H1 (cell line): ENCODE results near the gene STRN4. TPM values are rescaled to one million over a fixed set of nuclear protein-coding genes. Genes with fewer than 3 reads are reported as not detected.

Source experiments
- CTCF ChIA-PET: fragments of 300-600 bp; sonication (Branson Sonifier 250); formaldehyde crosslinking; loops from one replicate; lab custom pipeline; 2021; ENCODE audit not compliant: partially characterized antibody; lab: Charles Lee
- POLR2A ChIA-PET: fragments of 300-600 bp; sonication (Branson Sonifier 250); formaldehyde crosslinking; loops from one replicate; lab custom pipeline; 2021; ENCODE audit warnings: inconsistent platforms; ENCODE audit not compliant: partially characterized antibody; lab: Charles Lee
- DNase-seq, 2 experiments: peaks; one replicate each; pipeline versions ENCODE4 v3.0.0 to v3.0.0-alpha.2; 2010 to 2022; ENCODE audit warnings: low spot score in 2 of 2, low read depth in 1 of 2, mixed read lengths in 1 of 2
- FAIRE-seq: peaks from 2 replicates; lab custom pipeline; 2011; peaks lifted over from hg19 to GRCh38; lab: Jason Lieb, UNC
- H2AFZ ChIP-seq: 2 replicates; pipeline ENCODE4 v1.8.1; 2012; ENCODE audit warnings: low read length, inconsistent platforms
- H2AK5ac ChIP-seq: 2 replicates; pipeline ENCODE4 v1.6.1; 2013; ENCODE audit warnings: low read depth, low read length
- H2BK120ac ChIP-seq: replicated peaks from 2 replicates; pipeline ENCODE3; 2013; ENCODE audit warnings: low read depth, low read length, inconsistent platforms
- H2BK12ac ChIP-seq: 2 replicates; pipeline ENCODE4 v1.6.1; 2013; ENCODE audit warnings: low read depth, low read length
- H2BK15ac ChIP-seq: 2 replicates; pipeline ENCODE4 v1.6.1; 2013; ENCODE audit warnings: low read length
- H2BK20ac ChIP-seq: 2 replicates; pipeline ENCODE4 v1.6.1; 2013; ENCODE audit warnings: low read length
- H2BK5ac ChIP-seq: 2 replicates; pipeline ENCODE4 v1.6.1; 2013; ENCODE audit warnings: low read depth, low read length
- H3K14ac ChIP-seq: 2 replicates; pipeline ENCODE4 v1.6.1; 2013; ENCODE audit warnings: inconsistent platforms; ENCODE audit not compliant: insufficient read length
- H3K18ac ChIP-seq: 2 replicates; pipeline ENCODE4 v1.6.1; 2013; ENCODE audit warnings: low read length; ENCODE audit errors: extremely low read depth
- H3K23ac ChIP-seq: 2 replicates; pipeline ENCODE4 v1.6.1; 2013; ENCODE audit warnings: inconsistent platforms; ENCODE audit not compliant: insufficient read length
- H3K23me2 ChIP-seq: 2 replicates; pipeline ENCODE4 v1.6.1; 2013; ENCODE audit warnings: low read depth, low read length
- H3K27ac ChIP-seq: 2 replicates; pipeline ENCODE4 v1.6.1; 2011; ENCODE audit warnings: low read depth, low read length, inconsistent platforms
- H3K27me3 ChIP-seq, 4 experiments: replicated peaks in 1 of 4; 1 replicate in 1 of 4; 2 replicates in 3 of 4; pipeline versions ENCODE4 v1.6.1 to v1.8.1; 2011 to 2013; ENCODE audit warnings: low read length in 3 of 4, mild to moderate bottlenecking in 3 of 4, inconsistent platforms in 2 of 4, mixed read lengths in 2 of 4, moderate library complexity in 1 of 4; ENCODE audit not compliant: control insufficient read depth in 3 of 4, insufficient read depth in 3 of 4; ENCODE audit errors: extremely low read depth in 1 of 4
- H3K36me3 ChIP-seq, 4 experiments: 2 replicates each; pipeline versions ENCODE4 v1.6.1 to v1.8.1; 2011 to 2013; ENCODE audit warnings: mild to moderate bottlenecking in 4 of 4, low read length in 3 of 4, moderate library complexity in 2 of 4, control low read depth in 1 of 4, inconsistent platforms in 1 of 4; ENCODE audit not compliant: insufficient read depth in 4 of 4, control insufficient read depth in 2 of 4
- H3K4ac ChIP-seq: replicated peaks from 2 replicates; pipeline ENCODE3; 2013; ENCODE audit warnings: low read length, low read depth, mixed read lengths, inconsistent platforms; ENCODE audit not compliant: insufficient read length
- H3K4me1 ChIP-seq, 4 experiments: replicated peaks in 1 of 4; 1 replicate in 1 of 4; 2 replicates in 3 of 4; pipeline versions ENCODE4 v1.6.1 to v1.8.1; 2011 to 2013; ENCODE audit warnings: low read length in 3 of 4, inconsistent platforms in 2 of 4, mixed read lengths in 1 of 4; ENCODE audit not compliant: insufficient read depth in 4 of 4, control insufficient read depth in 3 of 4
- H3K4me2 ChIP-seq, 2 experiments: 2 replicates each; pipeline versions ENCODE4 v1.6.1 to v1.8.1; 2011 to 2013; ENCODE audit warnings: low read depth in 2 of 2, low read length in 2 of 2, control low read depth in 1 of 2, inconsistent platforms in 1 of 2, mild to moderate bottlenecking in 1 of 2; ENCODE audit not compliant: insufficient read depth in 1 of 2
- H3K4me3 ChIP-seq, 4 experiments: fragments of 200-600, 300-600 bp in 1 of 4; sonication (generic), shearing (Covaris generic), sonication (Bioruptor Twin) in 1 of 4; 2 replicates each; pipeline versions ENCODE4 v1.5.1 to v1.8.1; 2011 to 2016; ENCODE audit warnings: low read length in 4 of 4, low read depth in 3 of 4, control low read depth in 2 of 4, inconsistent platforms in 2 of 4, mild to moderate bottlenecking in 2 of 4, mixed read lengths in 1 of 4, moderate library complexity in 1 of 4; ENCODE audit not compliant: insufficient read depth in 2 of 4; ENCODE audit errors: extremely low read depth in 1 of 4
- H3K56ac ChIP-seq: replicated peaks from 2 replicates; pipeline ENCODE3; 2013; ENCODE audit warnings: low read depth, mild to moderate bottlenecking, mixed read lengths, low read length, inconsistent platforms; ENCODE audit not compliant: insufficient read length
- H3K79me1 ChIP-seq: 2 replicates; pipeline ENCODE4 v1.6.1; 2013; ENCODE audit warnings: low read depth, low read length, control low read depth
- H3K79me2 ChIP-seq, 2 experiments: 2 replicates each; pipeline versions ENCODE4 v1.6.1 to v1.8.1; 2012 to 2013; ENCODE audit warnings: low read length in 2 of 2, mild to moderate bottlenecking in 2 of 2, inconsistent platforms in 1 of 2; ENCODE audit not compliant: insufficient read depth in 2 of 2, control insufficient read depth in 1 of 2
- H3K9ac ChIP-seq, 4 experiments: replicated peaks in 1 of 4; 1 replicate in 1 of 4; 2 replicates in 3 of 4; pipeline versions ENCODE4 v1.6.1 to v1.8.1; 2011 to 2013; ENCODE audit warnings: low read depth in 3 of 4, low read length in 3 of 4, control low read depth in 2 of 4, mild to moderate bottlenecking in 2 of 4, moderate library complexity in 2 of 4, inconsistent platforms in 1 of 4; ENCODE audit errors: extremely low read depth in 1 of 4
- H3K9me3 ChIP-seq, 2 experiments: 2 replicates each; pipeline versions ENCODE4 v1.6.1 to v1.8.1; 2012 to 2013; ENCODE audit warnings: mild to moderate bottlenecking in 2 of 2, moderate library complexity in 2 of 2, control low read depth in 1 of 2, inconsistent platforms in 1 of 2, low read depth in 1 of 2, low read length in 1 of 2, mixed read lengths in 1 of 2; ENCODE audit not compliant: insufficient read depth in 2 of 2
- H4K20me1 ChIP-seq, 2 experiments: replicated peaks in 1 of 2; 2 replicates each; pipeline versions ENCODE3 to v1.8.1; 2011 to 2013; ENCODE audit warnings: inconsistent platforms in 2 of 2, low read length in 2 of 2, mild to moderate bottlenecking in 1 of 2; ENCODE audit not compliant: insufficient read depth in 2 of 2, control insufficient read depth in 1 of 2
- H4K5ac ChIP-seq: 2 replicates; pipeline ENCODE4 v1.6.1; 2013; ENCODE audit warnings: low read length, low read depth, mixed read lengths, inconsistent platforms; ENCODE audit not compliant: insufficient read length
- H4K8ac ChIP-seq: 2 replicates; pipeline ENCODE4 v1.8.0; 2013; ENCODE audit warnings: mild to moderate bottlenecking, moderate library complexity, low read length, inconsistent platforms; ENCODE audit not compliant: insufficient read depth; ENCODE audit errors: extremely low read depth
- H4K91ac ChIP-seq: replicated peaks from 2 replicates; pipeline ENCODE3; 2013; ENCODE audit warnings: low read length, mixed read lengths, inconsistent platforms; ENCODE audit not compliant: insufficient read length
- CEBPB ChIP-seq: IDR thresholded peaks from 2 replicates; pipeline ENCODE4 v1.6.1; 2012; ENCODE audit warnings: low read depth, low read length
- GABPA ChIP-seq: IDR thresholded peaks from 2 replicates; pipeline ENCODE4 v1.6.1; 2011; ENCODE audit warnings: mild to moderate bottlenecking, low read length, moderate library complexity, borderline replicate concordance; ENCODE audit not compliant: insufficient read depth
- GTF2F1 ChIP-seq: IDR thresholded peaks from 2 replicates; pipeline ENCODE4 v1.6.1; 2012; ENCODE audit warnings: low read depth, low read length, improper control_type of control experiment, borderline replicate concordance
- HDAC6 ChIP-seq: IDR thresholded peaks from one replicate; pipeline ENCODE4 v1.7.1; 2012; ENCODE audit warnings: low read depth, mild to moderate bottlenecking, inconsistent platforms, low read length, moderate library complexity
- MAX ChIP-seq: IDR thresholded peaks from 2 replicates; pipeline ENCODE4 v1.6.1; 2012; ENCODE audit warnings: inconsistent platforms
- RNF2 ChIP-seq: fragments of 200-900, 300-1000 bp; sonication (generic); IDR thresholded peaks from 2 replicates; pipeline ENCODE4 v1.7.1; 2016; ENCODE audit warnings: borderline replicate concordance, low read depth, mild to moderate bottlenecking, antibody characterized with exemption, low read length; ENCODE audit not compliant: poor library complexity, severe bottlenecking; ENCODE audit errors: missing control alignments
- WGBS, 2 experiments: shearing (Covaris generic) in 1 of 2; methylation state at CpG; one replicate each; pipeline versions ENCODE4 v1.1.6 to v1.1.7; 2013 to 2015; ENCODE audit warnings: low lambda C conversion rate in 2 of 2, mixed read lengths in 2 of 2, inconsistent platforms in 1 of 2, low coverage in 1 of 2, missing lambda C conversion rate in 1 of 2; ENCODE audit not compliant: insufficient replicate concordance in 2 of 2, insufficient coverage in 1 of 2, insufficient read length in 1 of 2; ENCODE audit errors: extremely low coverage in 1 of 2, missing lambda C conversion rate in 1 of 2; 5-methylcytosine and 5-hydroxymethylcytosine counted together
- polyA plus RNA-seq, 7 experiments: library from polyadenylated mRNA; depleted of rRNA in 3 of 7; stranded (reverse) in 5 of 7; unstranded in 2 of 7; fragments of >200 nt in 5 of 7; fragments of 200-250 nt in 2 of 7; gene quantifications; 1 replicate in 5 of 7; 2 replicates in 1 of 7; 4 replicates in 1 of 7; pipeline versions ENCODE4 v1.2.1 to v1.2.3, GENCODE V29; 2011 to 2013; ENCODE audit warnings: missing spikeins in 2 of 7, mixed read lengths in 2 of 7
- total RNA-seq: library from RNA; stranded (reverse); fragmentation: NEBNext Ultra II Directional; extraction: Animal tissue kit (Norgen Biotek cat#: 25700); gene quantifications from 2 replicates; pipeline ENCODE4 v1.2.1, GENCODE V29; 2021
- TF ChIP-seq, protein P1 (sequence below), 3 experiments: IDR thresholded peaks; 1 replicate in 2 of 3; 2 replicates in 1 of 3; pipeline versions ENCODE4 v1.5.1 to v1.6.1; 2011; ENCODE audit warnings: low read length in 3 of 3, mild to moderate bottlenecking in 3 of 3, inconsistent platforms in 2 of 3, low read depth in 1 of 3, moderate library complexity in 1 of 3; ENCODE audit not compliant: insufficient read depth in 1 of 3; ENCODE audit errors: control extremely low read depth in 1 of 3

The STRN4 gene
- total and polyA plus RNA-seq, 2 of the 8 experiments (the other 6 are each of a cell fraction or from before 2014, with no cell fraction given) = 120 to 187 TPM

- no peak overlapping the region for H3K56ac ChIP-seq
- H2BK20ac ChIP-seq = no peak overlapping the region
- no peak overlapping the region for H3K18ac ChIP-seq
- H3K36me3 ChIP-seq = no peaks in the 10 kb centered on the region
- peak; percentile 45 for FAIRE-seq
- H2BK12ac ChIP-seq = no peak overlapping the region
- no peaks in the 10 kb centered on the region for H3K4me1 ChIP-seq
- peaks cover 0 to 2% of the 10 kb centered on the region in 2 experiments for H4K20me1 ChIP-seq
- no peak overlapping the region for H3K14ac ChIP-seq
- H3K79me2 ChIP-seq = no peaks in the 10 kb centered on the region
- no peaks in the 10 kb centered on the region for H3K23me2 ChIP-seq
- no peak overlapping the region for H3K23ac ChIP-seq
- no peak overlapping the region for H2BK15ac ChIP-seq
- ChIA-PET CTCF (interaction anchor here (0.6 to 12.0 kb wide), 35 partner anchors 10 to 239 kb away, joined by 3 to 176 read pairs (median 5); partner anchors contain the start of gene SLC1A5), POLR2A (interaction anchor here (0.6 to 18.6 kb wide), 9 partner anchors 10 to 792 kb away, joined by 3 to 333 read pairs (median 4); partner anchors contain the start of genes AP2S1 and SLC1A5)
- no peaks in the 10 kb centered on the region for H3K79me1 ChIP-seq
- no peak overlapping the region for H3K4me2 ChIP-seq
- H3K27me3 ChIP-seq = no peaks in the 10 kb centered on the region
- no peak overlapping the region for H2BK5ac ChIP-seq
- no peaks in the 10 kb centered on the region for H3K9me3 ChIP-seq
- H3K4me3 ChIP-seq = no peak overlapping the region
- WGBS, 2 experiments = 64% methylated on average over 18 of the region's 18 CpGs; no CpG with 5 or more reads in 1 of the 2 experiments
- no peak overlapping the region for H4K5ac ChIP-seq
- H2AK5ac ChIP-seq = no peak overlapping the region
- no peak overlapping the region for H4K91ac ChIP-seq
- H3K9ac ChIP-seq = no peak overlapping the region
- peak in 1 of 2 experiments; percentile 84 for DNase-seq
- no peak overlapping the region for H2AFZ ChIP-seq
- H3K4ac ChIP-seq = no peak overlapping the region
- H2BK120ac ChIP-seq = no peak overlapping the region
- no peak overlapping the region for H3K27ac ChIP-seq
- H4K8ac ChIP-seq = 0 out of 2 replicates have a peak overlapping the region, but pooled peaks have one; percentile 28
- TF ChIP-seq CEBPB (0 out of 2 replicates have a peak, but pooled peaks have one; percentile 5), HDAC6 (no peak), MAX (peak; percentile 54), GTF2F1 (no peak), GABPA (peak; percentile 49; the same call in 1 of the 2 replicates), RNF2 (no peak)
- TF ChIP-seq, protein P1, sequence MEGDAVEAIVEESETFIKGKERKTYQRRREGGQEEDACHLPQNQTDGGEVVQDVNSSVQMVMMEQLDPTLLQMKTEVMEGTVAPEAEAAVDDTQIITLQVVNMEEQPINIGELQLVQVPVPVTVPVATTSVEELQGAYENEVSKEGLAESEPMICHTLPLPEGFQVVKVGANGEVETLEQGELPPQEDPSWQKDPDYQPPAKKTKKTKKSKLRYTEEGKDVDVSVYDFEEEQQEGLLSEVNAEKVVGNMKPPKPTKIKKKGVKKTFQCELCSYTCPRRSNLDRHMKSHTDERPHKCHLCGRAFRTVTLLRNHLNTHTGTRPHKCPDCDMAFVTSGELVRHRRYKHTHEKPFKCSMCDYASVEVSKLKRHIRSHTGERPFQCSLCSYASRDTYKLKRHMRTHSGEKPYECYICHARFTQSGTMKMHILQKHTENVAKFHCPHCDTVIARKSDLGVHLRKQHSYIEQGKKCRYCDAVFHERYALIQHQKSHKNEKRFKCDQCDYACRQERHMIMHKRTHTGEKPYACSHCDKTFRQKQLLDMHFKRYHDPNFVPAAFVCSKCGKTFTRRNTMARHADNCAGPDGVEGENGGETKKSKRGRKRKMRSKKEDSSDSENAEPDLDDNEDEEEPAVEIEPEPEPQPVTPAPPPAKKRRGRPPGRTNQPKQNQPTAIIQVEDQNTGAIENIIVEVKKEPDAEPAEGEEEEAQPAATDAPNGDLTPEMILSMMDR (IDR thresholded peaks at IDR 0.05; ENCODE audit: control extremely low read depth in 1 of 3, insufficient read depth in 1 of 3, low read depth in 1 of 3, low read length in 3 of 3) = peak; percentile 83 to 95 (median 91)
These were observed 20.5 kb upstream of the STRN4 start for GRCh38 chr19:46766569-46767317.
